ENCODE measurements around the gene MRPL18. TPM values are rescaled to one million over a fixed set of nuclear protein-coding genes. Genes with fewer than 3 reads are reported as not detected.
"Not testable (repeated sequence)": the region's sequence is repeated elsewhere in the genome, so short reads cannot be mapped to it uniquely, and the experiment has no call there.

The MRPL18 gene
- polyA plus RNA-seq, 1 donor = 55.6 TPM

DNA sequence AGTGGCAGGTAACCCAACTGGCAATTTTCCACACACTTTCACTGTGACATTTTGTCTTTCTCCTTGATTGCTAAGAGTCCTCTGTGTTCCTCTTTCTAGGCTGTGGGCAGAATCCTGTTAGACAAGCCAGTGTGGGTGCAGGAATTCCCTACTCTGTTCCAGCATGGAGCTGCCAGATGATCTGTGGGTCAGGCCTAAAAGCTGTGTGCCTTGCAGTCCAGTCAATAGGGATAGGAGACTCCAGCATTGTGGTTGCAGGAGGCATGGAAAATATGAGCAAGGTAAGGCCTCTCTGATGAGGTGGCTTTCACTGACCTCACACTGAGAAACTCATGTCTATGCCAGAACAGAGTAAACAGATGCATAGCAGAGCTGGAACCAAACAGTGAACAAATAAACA is 23.4 kb upstream of the MRPL18 start:
- DNase-seq = no peak

DNA sequence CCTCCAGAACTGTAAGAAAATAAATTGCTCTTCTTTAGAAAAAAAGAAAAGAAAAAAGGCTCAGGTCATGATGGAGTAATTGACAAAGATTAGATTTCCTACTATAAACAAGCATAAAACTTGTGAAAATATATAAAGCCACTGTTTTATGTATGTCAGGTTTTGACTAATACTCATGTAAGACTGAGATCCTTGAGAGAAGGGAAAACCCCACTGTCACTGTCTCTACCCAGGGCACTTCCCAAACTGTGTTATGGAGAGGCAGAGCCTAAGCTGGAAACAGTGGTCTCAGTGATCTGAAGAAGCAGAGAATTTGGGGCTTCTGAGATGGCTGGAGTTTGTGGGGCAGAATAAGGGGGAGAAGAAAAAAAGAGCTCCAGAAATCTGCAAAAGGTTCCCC is 20.8 kb upstream of the MRPL18 start:
- no peak for DNase-seq

DNA sequence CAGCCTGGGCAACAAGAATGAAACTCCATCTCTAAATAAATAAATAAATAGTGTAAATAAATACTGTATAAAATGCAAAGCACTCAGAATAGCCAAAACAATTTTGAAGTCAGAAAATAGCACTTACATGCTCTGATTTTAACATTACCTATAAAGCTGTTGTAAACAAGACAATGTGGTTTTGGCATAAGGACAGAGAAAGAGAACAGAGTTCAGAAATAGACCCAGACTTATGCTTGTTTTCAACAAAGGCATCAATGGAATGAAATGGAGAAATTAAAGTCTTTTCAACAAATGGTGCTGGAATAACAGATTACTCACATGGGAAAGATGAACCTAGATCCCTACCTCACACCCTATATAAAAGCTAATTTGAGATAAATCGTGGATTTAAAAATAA is 18.1 kb upstream of the MRPL18 start:
- DNase-seq = no peak

DNA sequence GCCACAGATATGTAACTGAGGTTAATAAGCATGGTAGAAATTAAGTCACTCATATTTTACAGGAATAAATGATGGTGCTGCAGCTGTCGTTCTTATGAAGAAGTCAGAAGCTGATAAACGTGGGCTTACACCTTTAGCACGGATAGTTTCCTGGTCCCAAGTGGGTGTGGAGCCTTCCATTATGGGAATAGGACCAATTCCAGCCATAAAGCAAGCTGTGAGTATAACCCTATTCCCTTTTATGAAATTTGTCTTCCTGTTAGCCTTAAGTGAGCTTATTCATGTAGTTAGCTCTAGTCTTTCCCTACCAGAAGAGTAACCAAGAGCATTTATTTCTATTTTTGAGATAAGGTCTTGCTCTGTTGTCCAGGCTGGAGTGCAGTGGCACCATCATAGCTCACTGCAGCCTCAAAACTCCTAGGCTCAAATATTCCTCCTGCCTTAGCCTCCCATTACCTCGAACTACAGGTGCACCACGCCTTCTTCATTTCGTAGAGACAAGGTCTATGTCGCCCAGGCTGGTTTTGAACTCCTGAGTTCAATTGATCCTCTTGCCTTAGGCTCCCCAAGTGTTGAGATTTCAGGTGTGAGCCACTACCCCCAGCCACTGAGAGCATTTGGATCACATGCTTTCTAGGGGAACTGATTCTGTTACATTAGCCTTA is 12.9 kb upstream of the MRPL18 start:
- DNase-seq = no peak

DNA sequence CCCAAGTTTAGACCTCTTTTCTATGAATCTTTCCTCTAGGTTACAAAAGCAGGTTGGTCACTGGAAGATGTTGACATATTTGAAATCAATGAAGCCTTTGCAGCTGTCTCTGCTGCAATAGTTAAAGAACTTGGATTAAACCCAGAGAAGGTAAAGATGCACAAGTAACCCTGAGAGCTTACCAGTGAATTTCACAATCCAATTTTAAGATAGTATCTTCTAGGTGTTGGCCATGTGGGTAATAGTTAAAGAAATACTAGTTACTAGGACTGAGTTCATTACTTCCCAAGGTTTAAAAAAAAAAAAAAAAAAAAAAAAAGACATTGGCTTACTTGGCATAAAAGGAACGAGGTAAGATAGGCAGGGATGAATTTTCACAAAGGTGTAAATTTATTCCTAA is 12.1 kb upstream of the MRPL18 start:
- no peak for DNase-seq

DNA sequence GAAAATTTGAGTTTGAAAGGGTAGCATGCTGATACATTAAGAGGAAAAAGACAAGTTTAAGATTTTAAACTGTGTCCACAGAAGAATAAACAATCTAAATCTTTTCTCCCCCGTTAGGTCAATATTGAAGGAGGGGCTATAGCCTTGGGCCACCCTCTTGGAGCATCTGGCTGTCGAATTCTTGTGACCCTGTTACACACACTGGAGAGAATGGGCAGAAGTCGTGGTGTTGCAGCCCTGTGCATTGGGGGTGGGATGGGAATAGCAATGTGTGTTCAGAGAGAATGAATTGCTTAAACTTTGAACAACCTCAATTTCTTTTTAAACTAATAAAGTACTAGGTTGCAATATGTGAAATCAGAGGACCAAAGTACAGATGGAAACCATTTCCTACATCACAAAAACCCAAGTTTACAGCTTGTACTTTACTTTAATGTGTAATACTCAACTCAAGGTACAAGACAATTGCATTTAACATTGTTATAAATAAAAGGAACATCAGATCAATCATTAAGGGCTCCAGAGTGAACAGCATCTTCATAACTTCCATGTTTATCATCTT is 11.6 kb upstream of the MRPL18 start:
- DNase-seq = no peak

DNA sequence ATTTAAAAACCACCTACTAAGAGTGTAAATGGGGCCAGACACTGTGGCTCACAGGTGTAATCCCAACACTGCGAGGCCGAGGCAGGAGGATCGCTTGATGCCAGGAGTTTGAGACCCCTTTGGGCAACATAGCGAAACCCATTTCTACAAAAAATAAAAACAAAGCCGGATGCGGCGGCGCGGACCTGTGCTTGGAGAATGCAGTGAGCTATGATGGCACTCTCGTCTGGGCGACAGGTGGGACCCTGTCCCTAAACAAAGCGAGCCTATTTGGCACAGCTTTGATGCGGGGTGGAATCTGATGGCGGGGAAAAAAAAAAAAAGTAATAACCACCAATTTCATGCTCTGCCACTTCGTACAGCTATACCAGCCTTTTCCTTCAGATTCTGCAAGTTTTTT is 2.0 kb upstream of the MRPL18 start:
- DNase-seq = no peak

DNA sequence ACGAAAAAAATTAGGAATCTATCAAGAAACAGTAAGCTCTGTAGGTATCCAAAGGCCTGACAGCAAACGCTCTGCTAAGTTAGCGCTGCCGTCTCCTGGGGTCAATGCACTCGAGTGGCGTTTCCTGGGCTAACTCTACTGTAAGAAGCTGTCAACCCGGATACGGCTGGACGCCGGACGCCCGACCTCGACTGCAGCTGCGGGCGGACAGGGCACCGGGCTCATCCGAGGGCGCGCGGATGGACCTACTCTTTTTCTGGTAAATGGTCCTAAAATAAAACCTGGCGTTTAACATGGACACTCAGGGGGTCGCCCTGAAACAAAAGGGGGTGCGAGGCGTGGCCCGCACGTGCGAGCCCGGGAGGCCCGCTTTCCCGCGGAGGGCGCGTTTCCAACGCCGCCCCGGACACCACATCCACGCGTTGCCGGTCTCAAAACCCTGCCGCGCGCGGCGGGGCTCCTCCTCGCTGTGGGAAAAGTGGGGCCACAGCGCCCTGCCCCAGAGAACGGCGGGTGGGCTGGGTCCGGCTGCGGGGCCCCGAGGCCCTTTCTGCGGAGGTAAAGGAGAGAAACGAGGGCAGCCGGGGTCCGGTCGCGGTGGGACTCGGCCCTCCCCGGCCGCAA is 1.4 kb upstream of the MRPL18 start:
- DNase-seq = no peak

DNA sequence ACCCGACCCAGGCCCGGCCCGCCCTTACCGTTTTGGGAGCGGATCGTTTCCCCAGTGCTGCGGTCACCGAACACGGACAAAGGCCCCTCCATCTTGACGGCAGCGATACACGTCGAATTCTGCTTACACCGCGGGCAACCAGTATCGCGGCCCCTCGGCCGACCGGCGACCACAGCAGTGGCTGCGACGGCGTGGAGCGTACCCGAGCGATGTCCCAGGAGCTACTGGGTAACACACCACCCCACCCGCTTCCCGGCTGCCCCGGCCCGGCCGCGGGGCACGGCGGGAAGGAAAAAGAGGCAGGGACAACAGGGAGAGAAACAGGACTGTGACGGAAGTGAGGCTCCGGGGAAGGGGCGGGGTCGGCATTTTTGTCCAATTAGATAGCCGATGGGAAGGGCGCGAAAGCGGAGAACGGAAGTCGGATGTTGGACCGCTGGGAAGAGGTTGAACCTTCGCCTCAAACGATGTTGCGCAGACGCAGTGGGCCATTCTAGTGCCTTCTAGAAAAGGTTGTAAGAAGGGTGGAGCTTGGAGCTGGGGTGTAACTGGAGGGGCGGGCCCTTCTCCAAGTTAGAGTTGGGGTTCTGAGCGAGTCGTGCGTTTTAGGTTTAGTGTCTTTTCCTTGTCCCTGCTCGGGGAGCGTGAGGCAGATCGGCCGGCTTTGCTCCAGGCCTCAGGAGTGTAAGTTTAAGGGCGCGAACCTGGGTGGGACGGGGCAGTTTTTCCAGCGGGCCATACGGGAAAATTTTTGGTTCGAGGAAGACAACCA is 704 bp upstream of the MRPL18 start, which contains the start of gene TCP1:
Gene TCP1 (minus strand): TSS at position 226 of the 772 bp plus-strand sequence. CDS start 134 bp downstream, at position 92.
- DNase-seq = peak; percentile 100

DNA sequence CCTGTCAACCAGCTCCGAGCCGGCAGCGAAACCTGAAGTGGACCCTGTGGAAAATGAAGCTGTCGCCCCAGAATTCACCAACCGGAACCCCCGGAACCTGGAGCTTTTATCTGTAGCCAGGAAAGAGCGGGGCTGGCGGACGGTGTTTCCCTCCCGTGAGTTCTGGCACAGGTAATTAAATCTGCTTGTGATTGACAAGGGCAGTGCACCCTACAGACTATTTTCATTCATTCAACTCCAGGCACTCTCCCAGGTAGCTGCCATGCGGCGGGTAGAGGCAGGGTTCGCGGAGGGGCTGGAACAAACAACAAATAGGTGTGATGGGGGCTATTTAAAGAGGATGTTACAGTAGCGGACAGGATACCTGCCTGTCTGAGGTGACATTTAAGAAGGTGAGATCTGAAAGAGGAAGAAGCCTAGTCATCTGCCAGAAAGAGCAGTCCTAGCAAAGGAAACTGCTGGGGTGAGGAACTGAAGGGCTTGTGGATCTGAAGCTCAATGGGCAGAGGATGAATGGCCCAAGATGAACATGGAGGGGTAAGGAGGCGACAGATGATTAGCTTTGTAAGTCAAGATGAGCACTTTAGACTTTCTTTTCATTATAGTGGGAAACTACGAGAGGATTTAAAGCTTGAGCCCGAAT is 810 bp downstream of the MRPL18 start:
- no peak for DNase-seq

DNA sequence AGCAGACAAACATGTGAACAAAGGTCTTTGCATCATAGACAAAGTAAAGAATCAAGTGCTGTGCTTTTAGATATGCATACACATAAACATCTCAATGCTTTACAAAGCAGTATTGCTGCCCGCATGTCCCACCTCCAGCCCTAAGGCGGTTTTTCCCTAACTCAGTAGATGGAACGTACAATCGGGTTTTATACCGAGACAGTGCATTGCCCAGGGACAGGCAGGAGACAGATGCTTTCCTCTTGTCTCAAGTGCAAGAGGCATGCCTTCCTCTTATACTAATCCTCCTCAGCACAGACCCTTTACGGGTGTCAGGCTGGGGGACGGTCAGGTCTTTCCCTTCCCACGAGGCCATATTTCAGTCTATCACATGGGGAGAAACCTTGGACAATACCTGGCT is 4.7 kb downstream of the MRPL18 start:
- DNase-seq = not testable (repeated sequence)

DNA sequence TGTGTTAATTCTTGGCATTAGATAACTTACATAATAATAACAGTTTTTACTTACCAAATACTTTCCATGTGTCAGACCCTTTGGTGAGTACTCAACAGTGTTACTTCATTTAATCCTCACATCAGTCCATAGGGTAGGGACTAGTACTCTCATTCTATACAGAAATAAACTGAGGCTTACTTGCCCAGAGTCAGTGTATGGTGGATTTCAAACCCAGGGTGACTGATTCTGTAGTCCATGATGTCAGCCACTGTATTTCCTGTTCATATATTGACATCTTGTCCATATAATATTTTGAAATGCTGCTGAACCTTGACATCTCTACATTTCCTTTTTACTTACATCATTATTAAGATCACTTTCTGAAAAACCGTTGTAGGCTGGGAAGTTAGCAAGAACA is 7.3 kb downstream of the MRPL18 start:
- no peak for DNase-seq

DNA sequence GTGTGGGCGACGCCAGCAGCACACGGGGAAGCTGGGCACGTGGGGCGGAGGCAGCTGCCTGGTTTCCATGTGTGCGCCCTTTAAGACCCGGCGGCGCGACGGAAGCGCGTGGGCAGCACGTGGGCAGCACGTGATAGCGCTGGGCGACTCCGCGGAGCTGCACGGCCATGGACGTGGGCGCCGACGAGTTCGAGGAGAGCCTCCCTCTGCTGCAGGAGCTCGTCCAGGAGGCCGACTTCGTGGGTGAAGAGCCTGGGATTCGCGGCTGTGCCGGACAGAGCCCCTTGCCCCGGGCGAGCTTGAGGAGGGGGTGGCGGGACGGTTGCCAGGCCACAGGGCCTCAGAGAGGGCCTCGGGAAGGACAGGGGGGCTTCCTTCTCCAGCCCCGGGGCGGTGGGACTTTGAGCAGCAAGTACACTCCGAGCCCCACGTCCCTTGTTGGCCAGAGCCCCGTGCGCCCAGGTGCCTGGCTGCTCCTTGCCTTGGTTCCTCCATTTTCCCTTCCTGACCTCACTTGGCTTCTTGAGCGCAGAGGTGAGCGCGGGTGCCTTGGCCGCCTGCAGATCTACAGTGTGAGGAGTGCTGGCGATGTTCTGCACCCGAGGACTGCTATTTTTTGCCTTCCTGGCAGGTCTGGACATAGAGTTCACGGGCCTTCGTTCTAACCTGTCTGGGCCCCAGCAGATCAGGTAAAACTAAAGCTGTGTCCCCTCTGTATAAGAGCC is 10.0 kb downstream of the MRPL18 start, which contains the start of gene PNLDC1:
Gene PNLDC1 (plus strand): TSS at position 136 of the 725 bp plus-strand sequence. CDS start 32 bp downstream, at position 168.
- no peak for DNase-seq

DNA sequence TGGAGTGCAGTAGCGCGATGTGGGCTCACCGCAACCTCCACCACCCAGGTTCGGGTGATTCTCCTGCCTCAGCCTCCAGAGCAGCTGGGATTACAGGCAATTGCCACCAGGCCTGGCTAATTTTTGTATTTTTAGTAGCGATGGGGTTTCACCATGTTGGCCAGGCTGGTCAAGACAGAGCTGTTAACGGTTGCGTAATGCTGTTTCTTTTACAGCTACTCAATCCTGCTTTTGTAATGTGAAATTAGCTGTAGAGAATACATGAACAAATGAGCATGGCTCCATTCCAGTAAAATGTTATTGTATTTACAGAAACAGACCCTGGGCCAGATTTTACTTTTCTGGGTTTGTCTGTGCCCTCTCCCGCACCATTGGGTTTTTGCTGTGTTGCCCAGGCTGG is 11.7 kb downstream of the MRPL18 start:
- DNase-seq = no peak

DNA sequence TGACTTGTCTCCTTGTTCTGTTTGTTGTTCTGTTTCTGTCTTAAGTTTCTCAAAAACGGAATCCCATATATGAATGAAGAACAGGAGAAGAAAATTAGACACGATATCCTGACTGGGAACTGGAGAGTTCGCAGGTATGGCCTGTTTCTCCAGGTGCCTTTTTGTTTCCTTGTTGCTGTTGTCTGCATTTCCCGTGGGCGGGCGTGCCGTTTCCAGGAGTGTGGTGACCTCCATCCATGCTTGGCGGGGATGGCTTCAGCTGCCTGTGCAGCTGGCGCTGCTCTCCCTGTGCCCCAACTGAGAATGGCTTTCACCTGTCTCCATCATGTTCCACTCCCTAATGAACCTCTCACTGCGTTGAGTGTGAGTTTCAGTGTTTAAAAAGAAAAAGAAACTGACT is 14.2 kb downstream of the MRPL18 start:
- no peak for DNase-seq

DNA sequence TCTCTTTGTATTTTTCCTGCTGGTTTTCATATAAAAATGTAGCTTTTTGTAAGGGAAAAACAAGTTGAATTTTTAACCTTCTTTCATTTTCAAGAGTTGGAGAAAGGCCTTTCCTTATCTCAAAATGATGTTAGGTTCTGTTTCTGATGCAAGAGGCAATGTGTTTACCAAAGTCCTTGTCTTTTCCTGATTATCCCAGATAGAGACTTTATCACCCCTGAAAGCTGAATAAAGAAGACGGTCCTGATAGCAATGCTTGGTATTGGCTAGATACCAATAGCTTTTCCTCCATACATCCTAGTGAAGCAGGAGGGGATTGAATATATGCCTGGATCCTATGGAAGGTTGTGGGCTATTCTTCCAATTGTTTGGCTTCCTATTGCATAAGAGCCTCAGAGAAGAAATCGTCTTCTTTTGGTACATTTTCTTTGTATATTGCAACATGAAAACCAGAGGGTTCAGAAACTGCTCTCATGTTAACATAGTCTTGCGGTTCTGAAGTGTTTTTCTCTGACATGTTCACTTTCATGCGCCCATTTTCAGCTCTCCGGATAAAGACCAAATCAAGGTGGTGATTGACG is 15.3 kb downstream of the MRPL18 start:
- DNase-seq = no peak

DNA sequence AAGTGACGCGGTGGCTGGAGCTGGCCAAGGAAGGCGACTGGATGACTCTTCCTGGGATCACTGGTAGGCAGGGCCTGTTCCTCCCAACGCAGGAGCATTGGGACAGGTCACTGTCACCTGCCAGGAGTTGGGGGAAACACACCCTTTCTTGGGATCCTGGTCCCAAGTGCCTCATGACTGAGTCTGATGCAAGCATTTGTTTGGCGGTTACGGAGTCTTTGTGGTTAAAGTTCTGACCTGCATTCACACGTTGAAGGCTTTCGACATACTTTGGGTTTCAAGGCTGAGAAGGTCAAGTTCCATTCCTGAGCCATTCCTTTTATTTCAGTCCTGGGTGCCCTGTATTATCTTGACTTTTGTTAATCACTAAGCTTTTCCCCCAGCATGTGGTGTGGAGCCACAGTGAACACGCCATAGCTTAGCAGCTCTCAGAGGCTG is 15.8 kb downstream of the MRPL18 start:
- DNase-seq = no peak

DNA sequence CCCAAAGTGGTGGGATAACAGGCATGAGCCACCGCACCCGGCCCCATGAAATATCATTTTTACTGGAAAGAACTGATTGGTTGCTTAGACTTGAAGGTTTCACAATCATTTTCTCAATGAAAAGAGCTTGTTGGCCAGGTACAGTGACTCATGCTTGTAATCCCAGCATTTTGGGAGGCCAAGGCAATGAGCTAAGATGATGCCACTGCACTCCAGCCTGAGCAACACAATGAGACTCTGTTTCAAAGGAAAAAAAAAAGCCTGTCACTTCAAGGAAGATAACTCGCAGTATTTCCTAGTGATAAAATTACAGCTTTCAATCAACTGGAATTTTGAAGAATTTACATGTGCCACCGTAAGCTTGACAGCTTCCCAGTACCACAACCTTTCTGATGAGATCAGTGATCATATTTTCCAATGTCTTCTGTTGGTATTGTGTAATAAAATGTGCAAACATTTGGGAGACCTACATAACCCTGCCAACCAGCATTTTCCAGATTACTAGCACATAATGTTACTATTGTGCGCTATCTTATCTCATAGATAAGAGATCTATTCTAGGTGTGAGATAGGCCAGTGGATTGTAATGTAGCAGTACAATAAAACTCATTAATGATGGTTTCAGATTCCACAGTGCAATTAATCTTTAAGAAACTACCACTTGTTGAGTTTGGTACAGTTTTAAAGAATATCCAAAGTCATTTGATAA is 17.0 kb downstream of the MRPL18 start:
- no peak for DNase-seq

DNA sequence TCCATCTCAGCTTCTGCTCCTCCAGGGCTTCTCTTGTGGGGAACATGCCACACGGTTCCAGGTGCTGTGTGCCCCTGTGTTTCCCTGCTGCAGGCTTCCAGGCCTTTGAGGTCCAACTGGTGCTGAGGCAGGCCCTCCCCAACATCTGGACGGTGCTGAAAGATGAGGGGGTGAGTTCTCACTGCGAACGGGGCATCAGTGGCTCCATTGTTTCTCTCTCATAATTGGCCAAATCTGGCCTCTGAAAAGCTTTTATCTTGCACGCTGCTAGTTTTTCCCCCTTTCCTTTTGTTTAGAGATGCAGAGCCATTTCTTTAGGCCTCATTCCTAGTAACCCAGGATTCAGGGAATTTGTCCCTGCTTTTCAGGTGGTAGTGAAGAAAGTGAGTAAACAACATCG is 18.4 kb downstream of the MRPL18 start:
- DNase-seq = no peak

DNA sequence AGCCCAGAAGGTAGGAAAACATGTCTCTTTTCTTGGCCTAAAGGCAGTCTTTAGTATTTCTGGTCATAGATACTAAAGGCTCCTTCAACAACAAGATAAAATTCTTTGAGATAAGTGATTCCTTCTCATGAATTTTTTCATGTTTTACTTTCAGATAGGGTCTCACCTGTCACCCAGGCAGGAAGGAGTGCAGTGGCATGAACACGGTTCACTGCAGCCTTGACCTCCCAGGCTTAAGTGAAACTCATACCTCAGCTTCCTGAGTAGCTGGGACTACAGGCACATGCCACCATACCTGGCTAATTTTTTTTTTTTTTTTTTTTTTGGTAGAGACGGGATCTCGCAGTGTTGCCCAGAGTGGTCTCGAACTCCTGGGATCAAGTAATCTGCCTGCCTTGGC is 18.9 kb downstream of the MRPL18 start:
- no peak for DNase-seq

DNA sequence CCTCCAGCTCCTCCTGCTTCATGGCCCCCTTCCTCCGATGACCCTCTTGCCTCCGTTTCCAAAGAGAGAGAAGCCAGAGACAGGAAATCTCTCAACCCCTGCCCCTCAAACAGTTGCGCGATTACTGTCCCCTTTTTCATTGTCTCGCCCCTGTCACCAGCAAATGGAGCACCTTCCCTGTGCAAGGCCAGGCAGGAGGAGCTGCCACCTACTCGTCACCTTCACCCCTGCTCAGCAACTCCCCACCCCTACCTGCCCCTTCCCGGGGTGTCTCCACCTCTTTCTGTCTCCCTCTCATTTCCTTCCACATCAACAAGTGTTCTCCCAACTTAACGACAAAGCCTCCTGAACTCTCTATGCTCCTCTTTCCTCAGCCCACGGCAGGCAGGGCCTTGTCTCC is 23.5 kb downstream of the MRPL18 start:
- DNase-seq = no peak
